Activated T-helper 9 cell treated with anti-CD3 and anti-CD28 coated beads, Interleukin-2, amount 50 U/mL, for 16 hours (primary cell): ENCODE results near the gene USP20.
"Not testable (repeated sequence)": the region's sequence is repeated elsewhere in the genome, so short reads cannot be mapped to it uniquely, and the experiment has no call there.

Source experiments
- DNase-seq: peaks from one replicate; pipeline ENCODE4 v3.0.0-alpha.2; 2020; ENCODE audit warnings: low read depth

USP20 gene

GRCh38 chr9:129890718-129891299, 55.6 kb downstream of the USP20 start:
- DNase-seq: not testable (repeated sequence)

GRCh38 chr9:129891569-129891968, 56.3 kb downstream of the USP20 start:
- no peak for DNase-seq

GRCh38 chr9:129894120-129894823, 59.0 kb downstream of the USP20 start:
- no peak for DNase-seq

- DNase-seq: no peak
These were observed 60.4 kb downstream of the USP20 start for GRCh38 chr9:129895376-129896268.

GRCh38 chr9:129897263-129897662, 62.0 kb downstream of the USP20 start:
- DNase-seq: no peak

- no peak for DNase-seq
These were observed 62.9 kb downstream of the USP20 start for GRCh38 chr9:129898185-129898584.

GRCh38 chr9:129899620-129900019, 64.4 kb downstream of the USP20 start:
- no peak for DNase-seq

GRCh38 chr9:129900263-129901027, 65.2 kb downstream of the USP20 start:
- no peak for DNase-seq

- DNase-seq: no peak
These were observed 66.9 kb downstream of the USP20 start for GRCh38 chr9:129901993-129902739.

- no peak for DNase-seq
These were observed 67.5 kb downstream of the USP20 start for GRCh38 chr9:129902740-129903134.

GRCh38 chr9:129904734-129905133, 69.5 kb downstream of the USP20 start:
- no peak for DNase-seq

- no peak for DNase-seq
These were observed 71.0 kb downstream of the USP20 start for GRCh38 chr9:129906298-129906697.

GRCh38 chr9:129907201-129907600, 71.9 kb downstream of the USP20 start:
- no peak for DNase-seq

GRCh38 chr9:129908906-129909305, 73.6 kb downstream of the USP20 start:
- DNase-seq: no peak

- DNase-seq: no peak
These were observed 74.6 kb downstream of the USP20 start for GRCh38 chr9:129909851-129910250.

- no peak for DNase-seq
These were observed 75.6 kb downstream of the USP20 start for GRCh38 chr9:129910628-129911567.

- no peak for DNase-seq
These were observed 78.8 kb downstream of the USP20 start for GRCh38 chr9:129914051-129914450.

- DNase-seq: no peak
These were observed 81.4 kb downstream of the USP20 start for GRCh38 chr9:129916707-129917106.

GRCh38 chr9:129918296-129918950, 83.2 kb downstream of the USP20 start:
- DNase-seq: no peak

GRCh38 chr9:129919277-129919676, 84.0 kb downstream of the USP20 start:
- DNase-seq: no peak
